Effector CD4-positive, alpha-beta T cell (primary cell): ENCODE measurements around the gene ZNF488. TPM values are rescaled to one million over a fixed set of nuclear protein-coding genes. Genes with fewer than 3 reads are reported as not detected.
A peak's percentile ranks its signal among the peaks of the same experiment; 100 is the strongest.
"Not testable (repeated sequence)": the region's sequence is repeated elsewhere in the genome, so short reads cannot be mapped to it uniquely, and the experiment has no call there.

Experiments used
- DNase-seq: peaks from one replicate; pipeline ENCODE4 v3.0.0-alpha.2; 2020
- total RNA-seq: gene quantifications from one replicate; lab custom pipeline; 2026; lab: John Stamatoyannopoulos, UW

ZNF488 gene, protein sequence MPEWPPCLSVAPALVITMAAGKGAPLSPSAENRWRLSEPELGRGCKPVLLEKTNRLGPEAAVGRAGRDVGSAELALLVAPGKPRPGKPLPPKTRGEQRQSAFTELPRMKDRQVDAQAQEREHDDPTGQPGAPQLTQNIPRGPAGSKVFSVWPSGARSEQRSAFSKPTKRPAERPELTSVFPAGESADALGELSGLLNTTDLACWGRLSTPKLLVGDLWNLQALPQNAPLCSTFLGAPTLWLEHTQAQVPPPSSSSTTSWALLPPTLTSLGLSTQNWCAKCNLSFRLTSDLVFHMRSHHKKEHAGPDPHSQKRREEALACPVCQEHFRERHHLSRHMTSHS
- total RNA-seq: not detected

DNA sequence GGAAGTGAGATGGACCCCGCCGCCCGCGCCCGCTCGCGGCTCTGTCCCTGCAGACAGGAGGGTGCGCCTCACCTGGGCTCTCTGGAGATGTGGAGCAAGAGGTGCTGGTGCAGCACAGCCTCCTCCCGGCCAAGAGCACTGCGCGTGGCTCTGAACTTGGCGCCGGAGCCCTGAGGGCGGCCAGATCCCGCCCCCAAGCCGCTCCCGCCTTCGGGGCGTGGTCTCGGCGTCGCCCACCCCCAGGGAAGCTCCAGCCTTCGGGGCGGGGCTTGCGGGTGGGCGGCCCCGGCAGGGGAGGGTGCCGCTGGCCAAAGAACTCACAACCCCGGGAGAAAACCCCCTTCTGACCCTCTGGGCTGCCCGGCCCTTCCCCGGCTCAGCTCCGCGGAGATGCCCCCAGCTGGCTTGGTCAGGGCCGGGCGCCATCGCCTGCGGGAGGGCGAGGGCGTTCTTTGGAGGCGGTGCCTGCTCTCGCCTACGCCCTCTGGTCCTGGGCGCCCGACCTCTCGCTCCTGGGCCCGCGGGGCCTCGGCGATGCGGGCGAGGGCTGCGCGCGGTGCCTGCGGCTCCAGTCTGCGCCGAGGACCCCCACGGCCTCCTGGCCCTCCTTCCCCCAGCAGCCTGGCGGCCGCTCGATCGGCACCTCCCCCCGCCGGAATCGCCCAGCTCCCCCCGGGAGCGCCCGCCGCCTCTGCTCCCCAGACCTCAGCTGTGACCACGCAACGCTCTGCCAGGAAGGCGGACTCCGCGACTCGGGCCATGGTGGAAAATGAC lies at the start of gene ZNF488:
Gene ZNF488 (minus strand): TSS at position 146 of the 774 bp plus-strand sequence. CDS start 15,464 bp downstream, outside the sequence.
- peak; percentile 30 for DNase-seq

DNA sequence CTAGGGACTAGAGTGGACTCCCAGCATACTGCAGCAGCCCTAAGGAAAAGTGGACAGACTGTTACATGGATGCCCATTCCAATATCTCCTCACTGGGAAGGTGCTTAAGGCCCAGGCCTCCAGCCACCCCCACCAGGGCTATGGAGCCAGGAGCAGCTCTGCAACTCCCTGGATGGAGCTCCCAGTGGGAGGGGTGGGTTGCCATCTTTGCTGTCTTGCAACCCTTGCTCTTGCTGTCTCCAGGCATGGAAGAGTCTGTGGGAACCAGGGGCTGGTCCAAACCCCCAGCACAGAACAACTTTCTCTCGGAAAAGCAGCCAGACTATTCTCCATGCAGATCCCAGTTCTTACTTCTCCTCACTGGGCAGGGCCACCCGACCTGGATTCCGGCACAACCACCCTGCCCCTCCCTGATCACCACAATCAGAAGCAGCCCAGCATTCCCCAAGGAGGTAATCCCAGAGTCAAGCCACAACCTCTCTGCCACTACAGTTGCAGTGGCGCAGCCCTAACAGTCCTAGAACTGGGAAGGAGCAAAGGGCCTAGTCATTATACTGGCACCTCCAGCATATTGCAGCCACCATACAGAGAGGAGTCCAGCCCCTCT lies 41.8 kb upstream of the ZNF488 start:
- DNase-seq: no peak

DNA sequence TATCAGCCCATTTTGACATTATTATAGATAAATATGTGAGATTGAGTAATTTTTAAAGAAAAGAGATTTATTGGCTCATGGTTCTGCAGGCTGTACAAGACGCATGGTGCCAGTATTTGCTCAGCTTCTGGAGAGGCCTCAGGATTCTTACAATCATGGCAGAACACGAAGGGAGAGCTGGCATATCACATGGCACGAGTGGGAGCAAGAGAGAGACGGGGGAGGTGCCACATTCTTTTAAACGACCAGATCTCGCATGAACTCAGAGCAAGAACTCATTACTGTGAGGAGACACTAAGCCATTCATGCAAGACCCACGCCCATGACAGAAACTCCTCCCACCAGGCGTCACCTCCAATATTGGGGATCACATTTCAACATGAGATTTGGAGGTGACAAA lies 40.1 kb upstream of the ZNF488 start:
- DNase-seq: no peak

DNA sequence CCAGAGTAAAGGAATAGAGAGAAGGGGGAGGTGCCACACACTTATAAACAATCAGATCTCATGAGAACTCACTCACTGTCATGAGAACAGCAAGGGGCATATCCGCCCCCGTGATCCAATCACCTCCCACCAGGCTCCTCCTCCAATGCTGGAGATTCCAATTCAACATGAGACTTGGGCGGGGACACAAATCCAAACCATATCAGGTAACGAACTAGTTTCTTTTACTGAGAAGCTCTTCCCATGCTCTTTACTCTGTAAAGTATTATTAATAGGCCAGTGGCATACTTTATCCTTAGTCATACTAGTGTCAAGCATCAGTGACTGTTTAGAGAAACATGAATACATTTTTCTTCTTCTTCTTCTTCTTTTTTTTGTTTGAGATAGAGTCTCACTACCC lies 39.4 kb upstream of the ZNF488 start:
- DNase-seq: no peak

DNA sequence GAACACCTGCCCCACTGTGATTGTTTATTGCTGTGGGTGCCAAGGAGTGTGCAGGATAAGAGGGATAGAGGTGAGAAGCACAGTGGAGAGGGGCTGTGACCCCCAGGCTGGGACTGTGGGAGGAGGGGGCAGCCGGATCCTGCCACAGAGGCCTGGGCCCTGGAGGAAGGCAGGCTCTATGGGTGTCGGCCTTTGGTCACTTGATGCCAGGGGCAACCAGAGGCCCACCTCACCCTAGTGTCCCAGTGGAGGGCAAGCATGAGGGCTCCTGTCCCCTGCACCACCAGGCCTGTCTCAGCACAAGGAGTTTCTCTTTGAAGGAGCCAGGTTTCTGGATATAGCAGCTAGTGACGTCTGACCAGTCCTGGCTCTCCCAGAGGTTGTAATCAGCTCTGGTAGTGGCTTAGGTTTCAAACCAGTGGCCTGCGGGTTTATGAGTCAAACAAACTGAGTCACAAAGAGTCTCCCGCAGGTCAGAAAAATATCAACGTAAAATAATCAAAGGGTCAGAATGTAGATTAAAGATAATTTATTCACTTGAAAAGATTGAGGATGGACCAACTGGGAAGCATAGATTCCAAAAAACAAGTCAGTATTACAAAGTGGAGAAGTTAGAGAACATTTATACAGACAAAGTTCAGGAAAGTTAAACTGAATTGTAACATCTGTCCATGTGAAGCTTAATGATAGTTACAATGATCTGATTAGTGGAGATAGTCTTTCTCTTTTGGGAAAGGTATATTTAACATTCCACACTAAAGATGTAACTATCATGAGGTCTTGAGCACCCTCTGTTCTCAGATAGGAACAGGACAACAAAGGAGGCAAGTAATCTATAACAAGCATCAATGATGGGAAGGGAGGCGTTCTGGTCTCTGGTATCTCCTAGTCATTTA lies 37.2 kb upstream of the ZNF488 start:
- no peak for DNase-seq

DNA sequence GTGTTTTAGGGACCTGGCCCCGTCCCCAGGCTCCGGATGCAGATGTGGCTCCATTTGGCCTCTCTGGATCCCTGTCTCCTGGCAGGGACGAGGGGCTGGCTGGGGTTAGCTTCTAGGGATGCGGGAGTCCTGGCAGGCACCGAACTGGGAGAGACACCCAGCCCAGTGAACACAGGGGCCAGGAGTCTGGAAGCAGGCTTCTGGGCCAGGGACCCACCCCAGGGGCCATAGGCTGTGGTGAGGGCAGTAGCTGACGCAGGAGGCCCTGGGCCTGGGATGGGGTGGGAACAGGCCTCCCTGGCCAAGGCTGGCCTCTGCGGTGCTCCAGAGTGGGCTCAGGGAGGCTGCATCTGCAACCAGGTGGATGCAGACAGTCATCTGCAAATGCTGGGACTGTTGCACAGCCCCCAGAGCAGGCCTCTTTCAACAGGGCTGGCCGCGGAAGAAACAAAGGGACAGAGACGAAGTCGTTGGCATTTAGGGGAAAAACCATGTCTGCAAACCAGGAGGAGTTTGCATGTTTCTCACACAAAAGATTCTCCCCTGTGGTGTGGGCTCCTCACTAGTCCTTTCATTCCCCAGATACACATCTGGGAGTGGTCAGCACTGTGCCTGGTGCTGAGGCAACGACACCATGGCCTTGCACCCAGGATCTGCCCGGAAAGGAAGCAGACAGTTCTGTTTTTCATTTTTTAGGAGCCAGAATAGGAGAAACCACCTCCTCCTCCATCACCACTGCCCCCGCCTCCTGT lies 36.4 kb upstream of the ZNF488 start:
- DNase-seq: no peak

DNA sequence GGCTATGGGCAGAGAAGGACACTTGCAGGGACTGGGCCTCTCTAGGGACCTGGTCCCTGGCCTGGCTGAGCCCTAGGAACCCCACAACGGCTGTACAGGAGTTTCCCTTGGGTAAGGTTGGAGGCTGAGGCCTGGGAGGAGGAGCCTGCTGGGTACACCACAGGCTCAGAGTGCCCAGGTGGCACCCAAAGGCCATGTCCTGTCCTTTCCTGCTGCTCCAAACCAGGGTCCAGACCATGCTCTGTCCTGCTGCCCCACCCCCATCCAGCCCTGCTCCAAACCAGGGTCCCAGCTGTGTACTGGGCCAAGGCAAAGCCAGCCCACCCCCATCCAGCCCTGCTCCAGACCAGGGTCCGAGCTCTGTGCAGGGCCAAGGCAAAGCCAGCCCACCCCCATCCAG lies 35.3 kb upstream of the ZNF488 start:
- no peak for DNase-seq

DNA sequence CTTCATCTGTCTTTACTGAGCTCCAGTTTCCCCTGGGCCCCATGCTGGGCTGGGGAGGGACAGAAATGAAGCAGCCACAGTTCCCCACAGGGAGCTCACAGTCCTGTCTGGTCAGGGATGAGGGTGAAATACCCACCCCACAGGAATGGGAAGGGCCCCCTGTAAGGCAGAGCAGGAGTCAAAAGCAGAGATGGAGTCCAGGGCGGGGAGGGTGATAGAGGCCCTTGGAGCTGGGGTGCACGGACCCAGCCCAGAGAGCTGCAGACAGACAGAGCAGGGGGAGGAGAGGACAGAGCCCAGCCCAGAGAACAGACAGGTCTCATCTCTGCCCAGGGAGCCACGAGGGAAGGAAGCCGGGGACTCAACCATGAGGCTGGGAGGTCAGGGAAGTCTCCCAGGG lies 34.9 kb upstream of the ZNF488 start:
- DNase-seq: no peak

DNA sequence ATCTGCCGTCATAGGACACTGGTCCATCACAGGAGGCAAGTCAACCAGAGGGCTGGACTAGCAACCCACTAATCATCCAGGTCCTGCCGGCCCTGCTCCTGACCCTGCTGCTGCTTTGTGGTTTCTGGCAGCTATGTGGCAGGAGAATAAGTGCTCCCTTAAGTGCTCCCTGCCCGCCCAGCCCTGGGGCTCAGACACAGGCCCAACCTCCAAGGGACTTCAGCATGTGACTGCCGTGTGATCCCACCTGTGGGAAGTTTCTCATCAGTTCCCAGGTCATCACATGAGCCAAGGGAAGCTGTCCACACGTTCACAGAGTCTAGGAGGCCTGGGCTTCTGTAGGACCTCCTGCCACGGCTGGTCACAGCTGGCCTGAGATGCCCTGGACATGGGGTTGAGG lies 34.2 kb upstream of the ZNF488 start:
- no peak for DNase-seq

DNA sequence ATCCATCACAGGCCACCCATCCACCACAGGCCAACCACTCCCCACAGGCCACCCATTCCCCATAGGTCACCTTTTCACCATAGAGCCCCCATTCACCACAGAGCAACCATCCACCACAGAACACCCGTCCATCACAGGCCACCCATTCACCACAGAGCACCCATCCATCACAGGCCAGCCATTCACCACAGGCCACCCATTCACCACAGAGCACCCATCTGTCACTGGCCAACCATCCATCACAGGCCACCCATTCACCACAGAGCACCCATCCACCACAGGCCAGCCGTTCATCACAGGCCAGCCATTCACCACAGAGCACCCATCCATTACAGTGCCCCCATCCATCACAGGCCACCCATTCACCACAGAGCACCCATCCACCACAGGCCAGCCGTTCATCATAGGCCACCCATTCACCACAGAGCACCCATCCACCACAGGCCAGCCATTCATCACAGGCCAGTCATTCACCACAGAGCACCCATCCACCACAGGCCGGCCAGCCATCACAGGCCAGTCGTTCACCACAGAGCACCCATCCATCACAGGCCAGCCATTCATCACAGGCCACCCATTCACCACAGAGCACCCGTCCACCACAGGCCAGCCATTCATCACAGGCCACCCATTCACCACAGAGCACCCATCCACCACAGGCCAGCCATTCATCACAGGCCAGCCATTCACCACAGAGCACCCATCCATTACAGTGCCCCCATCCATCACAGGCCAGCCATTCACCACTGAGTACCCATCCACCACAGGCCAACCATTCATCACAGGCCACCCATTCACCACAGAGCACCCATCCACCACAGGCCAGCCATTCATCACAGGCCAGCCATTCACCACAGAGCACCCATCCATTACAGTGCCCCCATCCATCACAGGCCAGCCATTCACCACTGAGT lies 32.5 kb upstream of the ZNF488 start:
- not testable (repeated sequence) for DNase-seq

DNA sequence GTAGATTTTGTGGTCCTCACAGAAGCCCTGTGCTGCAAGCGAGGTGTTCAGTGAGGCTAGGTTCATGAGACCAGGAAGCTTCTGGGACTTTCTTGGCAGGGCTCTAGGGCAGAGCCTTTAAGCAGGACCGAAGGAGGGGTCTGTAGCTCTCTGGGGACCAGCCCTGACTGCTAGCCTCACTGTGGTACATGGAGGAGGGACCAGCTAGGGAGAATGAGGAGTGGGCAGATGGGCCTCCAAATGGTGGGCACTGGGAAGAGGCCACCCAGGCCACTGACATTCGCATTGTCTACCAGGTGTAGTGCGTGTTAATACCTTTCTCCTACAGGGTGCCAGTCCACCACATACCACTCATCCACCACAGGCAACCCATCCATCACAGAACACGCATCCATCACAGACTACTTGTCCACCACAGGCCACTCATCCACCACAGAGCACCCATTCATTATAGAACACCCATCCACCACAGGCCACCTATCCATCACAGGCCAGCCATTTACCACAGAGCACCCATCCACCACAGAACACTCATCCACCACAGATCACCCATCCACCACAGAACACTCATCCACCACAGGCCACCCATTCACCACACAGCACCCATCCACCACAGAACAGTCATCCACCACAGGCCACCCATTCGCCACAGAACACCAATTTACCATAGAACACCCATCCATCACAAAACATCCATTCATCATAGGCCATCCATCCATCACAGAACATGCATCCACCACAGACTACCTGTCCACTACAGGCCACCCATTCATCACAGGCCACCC lies 31.6 kb upstream of the ZNF488 start:
- DNase-seq: no peak

DNA sequence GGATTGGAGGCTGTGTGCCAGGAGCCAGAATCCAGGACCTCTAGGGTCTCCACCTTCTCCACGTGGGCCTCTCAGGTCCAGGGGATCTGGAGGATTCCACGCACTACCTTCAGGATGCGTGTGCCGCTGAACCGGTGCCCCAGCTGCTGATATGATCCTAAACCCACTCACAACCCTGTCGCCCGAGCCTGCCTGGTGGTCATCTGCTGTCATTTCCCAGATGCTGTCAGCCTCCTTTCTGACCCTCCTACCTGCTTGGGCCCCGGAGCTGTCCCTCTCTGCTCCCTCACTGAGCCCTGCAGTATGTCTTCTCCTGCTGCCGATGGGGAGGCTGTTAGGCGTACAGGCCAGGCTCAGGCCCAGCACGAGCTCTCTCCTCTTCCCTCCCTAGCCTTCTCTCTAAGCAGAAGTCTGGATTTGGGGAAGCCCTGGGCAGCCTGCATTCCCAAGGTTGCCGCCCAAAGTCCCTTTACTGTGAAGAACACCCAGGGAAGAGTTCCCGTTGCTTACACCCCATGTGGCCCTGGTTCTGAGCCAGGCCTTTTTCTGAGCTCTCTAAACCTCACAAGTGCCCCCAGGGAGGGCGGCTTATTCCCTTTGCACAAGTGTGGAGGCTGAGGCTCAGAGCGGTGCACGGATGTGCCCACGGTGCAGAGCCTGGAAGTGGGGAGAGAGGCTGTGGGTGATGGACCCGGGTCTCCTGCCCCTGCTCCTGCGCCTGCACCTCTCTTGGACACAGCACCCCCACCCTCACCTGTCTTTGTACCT lies 30.8 kb upstream of the ZNF488 start:
- DNase-seq: no peak

DNA sequence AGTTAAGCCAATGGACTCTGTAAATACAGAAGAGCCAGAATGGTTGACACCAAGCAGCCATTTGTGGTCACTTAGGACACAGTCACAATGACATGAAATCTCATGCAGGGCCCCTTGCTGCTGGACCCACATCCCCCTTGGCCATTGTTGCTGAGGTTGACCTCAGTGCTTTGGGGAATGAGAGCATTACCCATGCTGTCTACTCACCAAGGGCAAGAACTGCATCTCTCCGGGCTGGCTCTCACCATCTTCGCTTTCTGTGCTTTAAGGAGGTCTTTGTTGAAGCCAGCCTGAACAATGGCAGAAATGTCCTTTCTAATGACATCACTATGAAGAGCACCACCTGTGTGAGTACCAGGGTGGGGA lies 30.1 kb upstream of the ZNF488 start:
- DNase-seq: no peak

DNA sequence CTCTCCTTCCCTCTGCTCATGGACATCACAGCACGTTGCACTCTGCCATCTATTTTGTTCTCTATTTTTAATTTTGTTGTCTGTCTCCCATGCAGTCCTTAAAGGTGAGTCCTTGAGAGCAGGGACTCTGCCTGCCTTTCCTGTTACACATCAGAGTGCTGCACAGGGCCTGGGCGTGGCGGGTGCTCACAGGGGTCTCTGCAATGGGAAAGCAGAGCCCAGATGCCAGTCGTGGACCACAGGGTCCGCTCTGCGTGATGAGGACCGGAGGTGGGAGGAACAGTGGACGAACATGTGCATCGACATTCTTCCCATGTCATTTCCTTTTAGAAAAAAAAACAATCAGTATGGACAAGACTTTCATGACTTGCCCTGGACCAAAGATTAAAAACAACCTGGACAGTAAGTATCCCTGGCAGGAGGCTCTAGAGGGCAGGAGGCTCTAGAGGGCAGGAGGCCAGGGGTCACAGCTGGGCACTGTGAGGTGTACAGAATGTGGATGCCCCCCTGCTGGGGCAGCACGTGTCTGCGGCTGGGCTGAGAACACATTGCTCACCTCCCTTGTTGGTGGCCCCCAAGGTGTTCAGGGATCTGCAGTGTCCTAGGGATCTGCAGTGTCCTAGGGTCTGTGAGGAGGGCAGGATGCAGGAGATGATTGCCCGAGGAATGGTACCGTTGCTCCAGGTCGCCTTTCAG lies 29.6 kb upstream of the ZNF488 start:
- DNase-seq: no peak

DNA sequence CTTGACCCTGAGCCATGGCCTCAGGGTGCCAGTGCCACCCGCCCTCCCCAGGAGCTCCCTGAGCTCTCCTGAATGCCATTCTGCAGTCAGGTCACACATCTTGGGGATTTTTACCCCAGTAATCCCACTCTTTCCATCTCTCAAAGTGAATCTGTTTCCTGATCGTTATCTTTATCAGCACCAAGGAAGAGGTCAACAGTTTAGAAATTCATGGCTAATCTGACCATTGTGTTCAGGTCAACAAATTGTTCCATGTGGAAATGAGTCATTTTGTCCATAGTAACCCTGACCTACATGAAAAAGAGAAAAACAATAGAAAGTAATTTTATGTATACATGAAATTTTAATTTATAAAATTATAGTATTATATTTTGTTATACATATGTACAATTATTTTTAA lies 28.8 kb upstream of the ZNF488 start:
- no peak for DNase-seq

DNA sequence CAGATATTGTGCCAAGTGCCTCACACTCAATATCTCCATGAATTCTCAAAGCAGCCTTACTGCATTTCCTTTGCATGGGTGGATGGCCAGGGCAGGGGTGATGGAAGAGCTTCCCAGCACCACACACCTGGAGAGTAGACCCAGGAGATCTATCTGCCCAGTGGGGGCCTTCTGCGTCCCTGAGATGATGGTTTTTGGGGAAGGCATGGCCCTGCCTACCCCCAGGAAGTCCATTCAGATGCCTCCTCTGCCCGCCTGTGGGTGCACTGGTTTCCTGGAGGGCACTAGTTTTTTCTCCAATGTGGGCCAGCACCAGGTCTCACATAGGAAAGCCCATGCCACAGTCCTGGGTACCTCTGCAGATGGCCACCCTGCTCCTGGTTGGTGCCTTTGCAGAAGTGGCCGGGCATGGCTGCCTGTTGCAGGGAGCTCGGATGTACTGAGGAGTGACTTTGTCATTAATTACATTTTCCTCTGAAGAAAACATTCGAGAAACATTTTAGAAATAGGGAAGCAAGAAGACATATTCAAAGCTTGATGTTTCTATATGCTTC lies 28.2 kb upstream of the ZNF488 start:
- DNase-seq: no peak

DNA sequence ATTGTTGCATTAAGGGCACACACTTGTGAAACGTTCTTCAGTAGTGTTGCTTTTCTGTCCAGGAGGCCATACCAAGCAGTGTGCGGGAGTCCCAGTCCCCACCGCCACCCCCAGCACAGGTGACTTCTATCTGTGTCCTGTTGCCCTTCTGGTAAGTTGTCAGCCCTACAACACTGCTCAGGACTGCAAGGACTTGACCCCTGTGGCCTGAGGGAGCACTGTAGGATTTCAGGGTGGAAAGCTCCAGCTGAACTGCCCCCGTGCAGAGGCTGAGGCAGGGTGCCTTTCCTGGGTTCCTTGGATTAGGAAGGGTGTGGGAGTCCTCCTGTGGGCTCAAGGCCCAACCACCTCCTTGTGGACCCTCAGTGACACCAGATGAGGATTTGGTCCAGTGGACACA lies 26.8 kb upstream of the ZNF488 start:
- no peak for DNase-seq

DNA sequence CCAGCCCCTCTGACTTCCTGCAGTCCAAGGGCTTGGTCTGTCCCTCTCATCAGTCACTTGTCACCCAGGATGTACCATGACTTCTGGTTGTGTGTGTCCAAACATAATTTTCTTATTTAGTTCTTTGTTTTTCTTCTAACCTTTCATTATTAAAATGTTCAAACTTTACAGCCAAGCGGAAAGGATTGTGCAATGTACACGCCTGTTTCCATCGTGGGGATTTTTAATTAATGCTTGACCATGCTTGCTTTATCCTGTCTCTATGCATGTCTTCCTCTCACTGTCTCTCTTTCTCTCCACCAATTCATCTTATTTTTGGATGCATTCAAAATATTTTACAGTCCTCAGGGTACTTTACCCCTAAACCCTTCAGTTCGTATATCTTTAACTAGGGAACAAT lies 26.2 kb upstream of the ZNF488 start:
- no peak for DNase-seq
